Measurements from ENCODE around the gene CCDC169.
"Not testable (repeated sequence)": the region's sequence is repeated elsewhere in the genome, so short reads cannot be mapped to it uniquely, and the experiment has no call there.

Gene CCDC169

DNA sequence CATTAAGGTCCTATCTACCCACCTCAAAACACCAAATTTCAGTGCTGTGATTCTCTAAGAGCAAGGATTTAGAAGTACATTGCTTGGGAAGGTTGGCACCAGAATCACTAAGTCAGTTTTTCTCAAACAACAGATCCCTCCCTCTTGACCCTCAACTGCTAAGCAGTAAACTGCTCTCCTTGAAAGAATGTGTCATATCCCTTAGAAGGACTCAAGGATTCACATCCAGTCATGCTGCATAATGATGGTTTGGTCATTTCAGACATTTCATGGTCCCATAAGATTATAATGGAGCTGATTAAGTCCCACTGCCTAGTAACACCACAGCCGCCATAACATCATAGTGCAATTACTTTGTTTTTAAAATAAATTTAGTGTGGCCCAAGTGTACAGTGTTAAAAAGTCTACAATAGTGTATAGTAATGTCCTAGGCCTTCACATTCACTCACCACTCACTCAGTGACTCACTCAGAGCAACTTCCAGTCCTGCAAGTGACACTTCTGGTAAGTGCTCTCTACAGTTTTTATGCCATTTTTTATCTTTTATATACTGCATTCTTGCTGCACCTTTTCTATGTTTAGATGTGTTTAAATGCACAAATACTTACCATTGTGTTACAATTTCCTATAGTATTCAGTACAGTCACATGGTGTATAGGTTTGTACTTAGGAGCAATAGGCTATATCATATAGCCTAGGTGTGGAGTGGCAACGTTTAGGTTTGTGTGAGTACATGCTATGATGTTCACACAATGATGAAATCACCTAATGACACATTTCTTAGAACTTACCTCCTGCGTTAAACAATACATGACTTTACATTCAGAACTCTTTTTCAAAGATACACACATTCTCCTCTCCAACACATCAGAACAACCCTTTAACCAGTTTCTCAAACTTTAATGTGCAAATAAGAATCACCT, 15.7 kb upstream of the CCDC169 start:
- DNase-seq (ENCODE audit: low spot score) = no peak

DNA sequence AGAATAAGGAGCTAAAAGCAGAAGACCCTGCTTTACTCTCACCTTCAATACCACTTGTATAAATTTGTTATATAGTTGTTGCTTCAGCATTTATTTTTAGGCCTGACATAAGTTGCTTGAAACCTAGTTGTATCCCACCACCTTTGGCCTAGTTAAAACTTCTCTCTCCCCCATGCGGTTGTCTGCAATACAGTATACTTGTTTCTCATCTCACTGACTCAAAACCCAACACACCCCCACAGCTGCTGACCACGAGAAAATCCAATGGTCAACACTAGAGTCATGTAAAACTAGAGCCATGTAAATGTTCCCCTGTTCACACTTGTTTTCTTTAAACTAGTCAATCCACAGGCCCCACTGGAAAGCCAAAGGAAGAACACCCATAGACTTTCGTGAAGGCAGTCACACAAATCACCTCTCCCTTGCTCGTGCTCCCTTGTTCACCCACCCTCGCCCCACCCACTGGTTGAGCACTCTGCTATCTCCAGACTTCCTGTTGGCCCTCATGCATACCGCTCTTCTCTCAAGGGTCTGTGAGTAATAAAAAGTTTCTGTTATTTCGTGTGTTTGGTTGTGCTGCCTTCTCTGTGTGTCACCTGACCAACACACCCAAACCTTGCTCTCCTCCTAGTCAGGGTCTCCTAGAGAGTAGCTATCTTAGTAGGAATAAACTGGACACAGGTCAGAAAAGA, 12.9 kb upstream of the CCDC169 start:
- DNase-seq (ENCODE audit: low spot score) = no peak

DNA sequence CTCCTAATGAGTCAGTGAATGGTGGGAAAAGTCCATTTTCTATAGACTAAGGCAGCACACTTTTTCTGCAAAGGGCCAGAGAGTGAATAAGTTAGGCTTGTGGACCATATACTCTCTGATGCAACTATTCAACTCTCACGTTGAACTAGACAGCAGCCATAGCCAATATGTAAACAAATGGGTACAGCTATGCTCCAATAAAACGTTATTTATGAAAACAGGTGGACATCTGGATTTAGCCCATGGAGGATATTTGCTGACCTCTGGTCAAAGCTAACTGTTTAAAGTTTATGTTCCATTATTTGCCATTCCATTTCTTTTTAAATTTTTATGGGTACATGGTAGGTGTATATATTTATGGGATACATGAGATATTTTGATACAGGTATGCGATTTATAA, 4.7 kb upstream of the CCDC169 start:
- no peak for DNase-seq (ENCODE audit: low spot score)

DNA sequence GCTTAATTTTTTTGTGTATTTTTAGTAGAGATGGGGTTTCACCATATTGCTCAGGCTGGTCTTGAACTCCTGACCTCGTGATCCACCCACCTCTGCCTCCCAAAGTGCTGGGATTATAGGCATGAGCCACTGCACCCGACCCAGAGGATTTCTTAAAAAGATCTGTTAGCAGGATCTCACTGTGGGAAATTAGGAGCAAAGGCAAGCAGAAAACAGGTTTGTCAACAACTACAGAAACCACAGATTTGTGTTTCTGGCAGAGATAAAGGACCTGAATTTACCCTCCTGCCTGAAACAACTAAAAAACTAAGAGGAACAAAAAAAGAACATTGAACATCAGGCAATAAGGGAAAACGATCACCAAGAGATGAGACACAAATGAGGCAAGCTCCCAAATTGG, 1.9 kb upstream of the CCDC169 start:
- DNase-seq (ENCODE audit: low spot score) = not testable (repeated sequence)

DNA sequence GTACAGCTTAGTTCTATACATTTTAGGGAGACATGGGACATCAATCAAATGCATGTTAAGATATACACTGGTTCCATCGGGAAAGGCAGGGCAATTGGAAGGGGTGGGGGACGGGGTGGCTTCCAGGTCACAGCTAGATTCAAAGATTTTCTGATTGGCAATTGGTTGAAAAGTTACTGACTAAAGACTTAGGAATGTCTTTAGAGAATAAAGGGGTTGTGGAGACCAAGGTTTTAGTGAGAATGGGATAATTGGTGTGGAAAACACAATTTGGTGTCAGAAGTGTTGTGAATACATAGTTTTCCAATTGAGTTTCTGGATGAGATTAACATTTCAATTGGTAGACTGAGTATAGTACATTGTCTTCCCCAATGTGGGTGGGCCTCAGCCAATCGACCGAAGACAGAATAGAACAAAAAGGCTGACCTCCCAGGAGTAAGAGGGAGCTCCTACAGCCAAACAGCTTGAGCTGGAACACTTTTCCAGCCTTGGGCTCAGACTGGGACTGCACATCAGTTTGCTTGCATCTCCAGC, 988 bp upstream of the CCDC169 start:
- DNase-seq (ENCODE audit: low spot score) = no peak

DNA sequence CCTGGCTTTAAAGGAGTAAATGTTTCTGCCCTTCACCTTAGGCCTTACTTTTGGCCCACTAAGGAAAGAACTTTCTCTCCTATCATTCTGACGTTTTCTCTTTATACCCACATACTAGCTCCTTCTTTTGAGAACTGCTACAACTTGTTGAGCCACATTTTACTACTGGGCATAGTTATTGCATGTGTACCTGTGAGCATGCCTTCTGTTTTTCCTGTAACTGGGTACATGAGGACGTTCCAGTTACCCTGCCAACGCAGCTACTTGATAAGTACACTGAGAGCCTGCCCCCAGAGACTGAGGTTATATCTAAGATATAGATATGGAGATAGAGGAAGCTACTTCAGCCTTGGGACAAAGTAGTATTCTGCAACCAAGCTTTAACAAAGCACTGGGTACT, 3.5 kb downstream of the CCDC169 start:
- DNase-seq (ENCODE audit: low spot score) = no peak

DNA sequence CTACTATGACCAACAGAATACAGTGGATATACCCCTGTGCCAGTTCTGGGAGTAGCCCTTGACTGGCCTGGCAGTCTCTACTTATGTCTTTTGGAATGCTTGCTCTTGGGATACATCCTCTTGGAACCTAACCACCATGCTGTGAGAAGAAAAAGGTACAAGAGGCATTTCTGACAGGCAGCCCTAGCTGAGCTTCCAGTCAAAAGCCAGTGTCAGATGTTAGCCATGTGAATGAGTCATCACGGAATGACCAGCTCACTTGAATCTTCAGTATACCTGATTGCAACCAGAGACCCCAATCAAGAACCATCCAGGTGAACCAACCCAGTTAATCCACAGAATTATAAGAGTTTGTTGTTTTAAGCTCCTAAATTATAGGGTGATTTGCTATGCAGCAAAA, 4.1 kb downstream of the CCDC169 start:
- DNase-seq (ENCODE audit: low spot score) = no peak

DNA sequence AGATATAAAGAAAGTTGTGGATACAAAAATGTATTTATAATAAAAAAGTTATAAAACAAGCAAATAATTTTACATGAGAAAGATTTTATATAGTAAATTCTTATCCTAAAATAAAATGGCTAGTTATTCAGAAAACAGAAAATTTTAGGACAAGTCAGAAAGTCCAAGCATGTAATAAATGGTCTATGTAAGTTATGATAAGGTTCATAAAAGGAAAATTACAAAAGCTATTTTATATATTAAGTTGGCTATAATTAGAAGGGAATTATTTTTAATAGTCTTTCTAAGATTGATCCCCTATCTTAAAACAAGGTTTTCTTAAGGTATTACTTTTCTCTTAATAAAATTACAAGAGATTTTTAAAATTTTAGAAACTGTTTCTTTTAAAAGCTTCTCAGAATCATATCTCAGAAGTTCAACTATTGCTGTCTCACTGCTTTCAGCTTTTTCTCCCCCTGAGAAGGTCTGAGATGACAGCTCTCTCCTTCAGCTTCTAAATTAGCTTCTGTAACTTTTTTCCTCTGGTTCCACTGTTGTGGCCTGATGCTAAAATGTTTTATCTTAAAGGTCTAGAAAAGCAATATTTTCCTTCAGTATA, 8.7 kb downstream of the CCDC169 start:
- no peak for DNase-seq (ENCODE audit: low spot score)

DNA sequence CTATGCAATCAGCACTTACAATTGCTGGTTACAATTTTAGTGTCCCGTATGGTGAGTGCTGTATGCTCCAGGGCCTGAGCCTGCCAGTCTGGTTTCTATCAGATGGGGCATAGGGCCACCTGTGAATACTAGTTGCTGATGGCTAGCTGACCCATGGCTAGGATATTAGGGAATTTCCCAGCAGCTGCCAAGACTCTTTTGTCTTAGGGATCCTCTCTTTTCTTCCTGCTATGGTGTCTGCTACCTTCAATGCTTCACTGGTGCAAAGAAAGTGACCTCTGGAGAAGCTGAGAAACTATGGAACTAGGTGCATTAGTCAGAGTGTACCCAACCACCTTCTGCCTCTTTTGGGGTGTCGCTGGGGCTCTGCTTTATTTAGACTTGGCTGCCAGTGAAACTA, 11.6 kb downstream of the CCDC169 start:
- DNase-seq (ENCODE audit: low spot score) = no peak

DNA sequence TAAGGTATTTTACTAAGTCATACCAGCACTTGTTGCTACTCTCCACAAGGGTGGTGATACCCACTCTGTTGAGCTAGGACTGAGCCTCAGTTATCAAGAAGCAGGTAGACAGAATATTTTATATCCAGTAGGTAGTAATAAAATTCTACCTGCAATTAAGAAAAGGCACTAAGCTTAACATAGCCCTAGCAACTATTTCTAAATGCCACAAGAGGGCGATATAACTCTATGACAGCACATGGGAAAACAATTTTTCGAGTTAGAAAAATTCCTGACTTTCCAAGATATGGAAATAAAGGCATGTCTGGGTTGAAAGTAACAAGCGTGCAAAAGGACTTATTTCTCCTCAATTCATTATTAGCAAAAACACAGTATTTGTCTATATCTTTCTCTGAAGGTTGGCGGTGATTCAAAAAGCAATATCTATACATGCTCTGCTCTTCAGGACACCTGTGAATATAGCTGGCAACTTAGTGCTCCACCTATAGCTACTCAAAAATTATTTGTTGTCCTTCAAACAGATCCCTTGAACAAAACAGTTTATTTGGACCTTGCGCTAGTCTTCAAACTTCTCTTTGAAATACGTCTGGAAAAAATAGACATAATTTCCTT, 14.7 kb downstream of the CCDC169 start:
- DNase-seq (ENCODE audit: low spot score) = no peak

DNA sequence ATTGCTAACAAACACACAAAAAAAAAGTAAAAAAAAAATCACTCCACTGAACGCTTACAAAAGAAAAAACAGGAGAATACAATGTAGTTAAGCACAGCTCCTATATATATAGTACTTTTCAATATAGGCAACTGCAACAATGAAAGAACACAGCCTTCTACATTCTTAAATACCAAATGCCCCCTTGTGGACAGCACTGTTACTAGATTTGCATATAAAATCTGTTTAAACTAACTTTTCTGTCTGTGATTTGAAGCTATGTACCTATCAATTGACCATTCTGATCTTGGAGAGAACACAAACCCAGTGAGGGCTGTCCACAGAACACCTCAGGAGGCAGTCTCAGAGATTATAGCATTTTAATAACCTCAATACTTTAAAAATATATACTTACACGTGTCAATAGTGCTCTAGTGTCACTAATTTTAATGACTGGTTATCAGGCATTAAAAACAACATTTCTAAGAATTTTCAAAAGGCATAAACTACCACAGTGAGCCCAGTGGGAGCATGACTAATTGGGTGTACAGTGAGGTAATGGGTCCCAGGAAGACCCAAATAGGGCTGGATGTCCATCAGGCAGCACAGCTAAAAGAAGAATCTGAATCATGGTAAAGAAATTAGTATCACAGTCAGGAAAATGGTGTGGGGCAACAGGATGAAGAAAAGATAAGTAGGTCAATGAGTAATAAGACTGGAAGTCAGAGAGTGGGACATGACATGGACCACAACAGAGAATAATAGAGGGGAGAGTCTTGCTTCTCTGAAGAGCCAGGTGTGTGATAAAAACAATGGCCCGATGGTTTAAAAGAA, 22.2 kb downstream of the CCDC169 start:
- no peak for DNase-seq (ENCODE audit: low spot score)

DNA sequence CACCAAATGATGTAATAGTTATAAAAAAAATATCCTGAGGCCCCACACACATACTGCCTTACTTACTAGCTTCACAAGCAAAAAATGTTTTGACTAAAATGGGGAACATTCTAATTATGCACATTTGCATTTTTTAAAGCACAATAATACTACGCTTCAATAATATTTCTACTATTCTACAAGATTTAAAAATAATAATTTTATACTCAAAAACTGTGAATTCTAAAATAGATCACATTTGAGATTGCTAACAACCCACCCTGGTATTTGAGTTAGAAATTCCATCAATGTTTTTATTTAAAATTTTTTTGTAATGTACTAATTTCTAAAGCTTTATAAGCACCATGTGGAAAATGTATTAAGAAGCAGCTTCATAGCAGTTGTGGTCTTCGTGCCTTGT, 24.2 kb downstream of the CCDC169 start:
- no peak for DNase-seq (ENCODE audit: low spot score)

DNA sequence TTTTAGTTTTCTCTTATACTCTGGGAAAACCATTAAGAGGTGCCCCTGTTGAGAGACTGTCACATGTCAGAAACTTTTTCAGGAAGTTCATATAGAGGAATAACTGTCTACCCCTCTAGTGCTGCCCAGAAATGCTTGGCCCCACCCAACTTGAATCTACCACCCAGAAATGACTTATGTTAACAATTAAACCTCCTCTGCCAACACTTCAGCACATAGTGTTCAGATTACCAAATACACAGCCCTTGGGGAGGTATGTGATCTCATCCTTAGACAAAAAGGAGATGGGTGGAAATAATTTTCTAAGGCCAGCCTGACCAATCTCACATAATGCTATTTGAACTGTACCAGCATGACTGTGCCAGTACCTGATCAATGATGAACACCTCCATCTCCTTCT, 35.6 kb downstream of the CCDC169 start:
- no peak for DNase-seq (ENCODE audit: low spot score)

DNA sequence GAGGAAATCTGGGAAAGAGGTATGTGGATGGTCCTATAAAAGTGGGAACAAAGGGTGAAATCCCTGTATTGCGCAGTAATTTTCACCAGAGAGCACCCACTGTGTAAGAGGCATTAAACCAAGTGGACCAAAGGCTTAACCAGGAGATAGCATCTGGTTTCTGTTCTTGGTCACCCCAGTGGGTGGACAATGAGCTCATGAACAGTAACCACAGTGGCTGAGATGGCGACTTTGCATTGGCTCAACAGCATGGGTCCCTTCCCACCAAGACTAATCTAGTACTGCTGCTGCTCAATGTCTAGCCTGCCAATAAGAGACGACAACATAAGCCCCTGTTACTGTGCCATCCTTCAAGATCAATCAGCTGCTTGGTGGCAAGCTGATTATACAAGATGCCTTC, 36.6 kb downstream of the CCDC169 start:
- no peak for DNase-seq (ENCODE audit: low spot score)

DNA sequence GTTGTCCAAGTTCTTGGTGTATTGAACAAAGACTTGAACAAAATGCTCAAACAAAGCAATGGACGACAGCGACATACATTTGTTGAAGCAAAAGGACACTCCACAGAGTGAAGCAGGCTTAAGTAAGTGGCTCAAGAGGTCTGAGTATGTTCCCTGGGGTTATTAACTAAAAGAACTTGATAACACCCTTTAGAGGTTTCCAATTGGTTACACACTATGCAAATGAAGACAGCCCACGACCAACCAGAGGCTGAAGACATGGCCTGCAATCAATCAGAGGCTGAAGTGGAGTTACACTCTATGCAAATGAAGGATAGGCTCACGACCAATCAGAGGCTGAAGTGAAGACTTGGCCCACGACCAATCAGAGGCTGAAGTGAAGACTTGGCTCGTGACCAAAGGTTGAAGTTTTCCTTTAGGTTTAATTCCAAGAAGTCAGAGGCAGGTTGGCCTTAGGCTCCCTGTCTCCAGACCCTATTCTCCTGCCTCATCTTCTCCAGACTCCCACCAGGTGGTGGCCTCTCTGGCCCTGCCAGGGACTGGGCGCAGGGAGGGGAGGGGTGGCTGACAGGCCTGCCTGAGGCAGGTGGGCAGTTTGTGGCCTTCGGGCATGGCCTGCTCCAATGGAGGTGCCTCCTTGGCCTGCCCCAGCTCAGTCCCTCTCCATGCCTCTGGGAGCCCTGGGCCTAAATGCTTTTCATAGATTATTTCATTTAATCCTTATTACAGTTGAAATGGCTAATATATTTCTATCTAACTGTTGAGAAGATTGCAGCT, 38.1 kb downstream of the CCDC169 start:
- no peak for DNase-seq (ENCODE audit: low spot score)

DNA sequence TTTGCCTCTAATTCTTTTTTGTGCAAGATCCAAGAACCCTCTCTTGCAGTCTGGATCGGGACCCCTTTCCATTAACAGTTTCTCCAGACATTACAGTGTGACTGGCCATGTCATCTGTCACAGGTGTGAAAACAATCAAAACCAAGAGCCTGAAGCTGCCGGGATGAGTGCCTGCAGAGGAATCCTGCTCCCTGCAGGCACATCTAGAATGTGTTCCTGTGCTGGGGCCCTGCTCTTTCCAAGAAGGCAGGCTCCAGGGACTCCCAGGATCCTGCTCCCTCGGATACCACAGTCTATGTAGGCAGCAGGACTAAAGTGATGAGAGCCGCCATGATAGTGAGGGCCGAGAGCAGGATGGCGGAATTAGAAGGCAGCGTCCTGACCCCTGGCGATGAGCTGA, 38.8 kb downstream of the CCDC169 start:
- no peak for DNase-seq (ENCODE audit: low spot score)

DNA sequence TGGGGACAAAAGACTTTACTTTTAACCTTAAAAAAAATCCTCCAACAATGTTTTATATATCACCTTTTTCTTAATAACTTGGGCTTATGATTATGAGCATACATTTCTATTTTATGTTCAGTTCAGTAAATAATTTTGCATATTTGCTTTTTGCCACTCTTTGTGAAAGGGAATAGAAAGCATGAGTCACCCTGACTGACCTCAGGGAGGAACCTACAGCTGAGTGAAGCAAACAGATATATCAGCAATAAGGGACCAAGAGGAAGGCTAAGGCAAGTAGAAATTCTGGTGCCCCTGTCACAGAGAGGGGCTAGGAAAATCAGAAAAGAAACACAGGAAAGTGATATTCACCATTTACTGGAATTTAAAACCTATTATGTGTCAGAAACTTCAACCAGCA, 46.1 kb downstream of the CCDC169 start:
- no peak for DNase-seq (ENCODE audit: low spot score)

DNA sequence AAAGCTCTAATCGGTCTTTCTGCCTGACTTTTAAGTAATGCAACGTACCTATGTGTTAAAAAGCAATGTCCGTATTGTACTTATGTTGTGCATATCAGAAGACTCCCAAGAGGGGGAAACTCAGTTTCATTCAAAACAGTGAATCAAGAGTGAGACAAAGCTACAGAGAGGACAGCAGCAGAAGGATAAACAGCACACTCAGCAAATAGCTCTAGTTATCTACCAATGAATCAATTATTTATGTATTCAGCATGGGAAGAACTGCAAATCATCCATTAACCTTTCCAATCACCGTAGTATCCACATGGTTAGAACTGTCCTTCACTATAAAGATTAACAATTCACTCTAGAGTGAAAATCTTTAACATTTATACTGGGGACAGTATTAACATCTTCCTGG, 46.6 kb downstream of the CCDC169 start:
- DNase-seq (ENCODE audit: low spot score) = no peak

DNA sequence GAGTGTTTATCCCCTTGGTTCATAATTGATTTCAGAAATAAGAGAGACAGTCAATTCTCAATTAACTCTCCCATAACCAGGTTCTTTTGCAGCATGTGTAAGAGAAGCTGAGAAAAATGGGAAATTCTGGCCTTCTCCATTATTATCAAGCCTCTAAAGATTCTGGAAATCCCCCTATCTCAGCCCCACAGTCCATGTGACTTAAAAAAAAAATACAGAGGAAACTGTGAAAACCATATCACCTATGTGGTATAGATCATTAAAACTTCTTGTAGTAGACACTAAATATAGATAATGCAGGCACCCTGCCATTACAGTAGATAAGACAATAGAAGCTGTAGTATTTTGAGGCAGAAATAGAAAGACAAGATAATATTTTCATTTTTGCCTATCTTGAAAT, 48.9 kb downstream of the CCDC169 start:
- no peak for DNase-seq (ENCODE audit: low spot score)

DNA sequence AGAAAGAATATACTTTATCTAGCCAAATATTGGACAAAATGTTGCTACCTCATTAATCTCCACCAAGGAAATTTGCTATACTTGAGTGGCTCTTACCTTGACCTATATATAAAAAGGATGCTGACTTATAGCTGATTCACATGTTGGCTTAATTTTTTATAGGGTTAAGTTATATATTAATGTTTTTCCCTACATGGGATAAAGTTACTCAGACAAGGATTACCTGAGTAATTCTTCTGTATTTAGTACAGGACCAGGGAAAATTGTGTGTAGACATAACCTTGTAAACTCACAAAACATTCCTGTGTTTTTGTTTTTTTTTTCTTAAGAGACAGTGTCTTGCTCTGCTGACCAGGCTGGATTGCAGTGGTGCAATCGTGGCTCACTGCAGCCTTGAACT, 52.6 kb downstream of the CCDC169 start:
- DNase-seq (ENCODE audit: low spot score) = no peak

DNA sequence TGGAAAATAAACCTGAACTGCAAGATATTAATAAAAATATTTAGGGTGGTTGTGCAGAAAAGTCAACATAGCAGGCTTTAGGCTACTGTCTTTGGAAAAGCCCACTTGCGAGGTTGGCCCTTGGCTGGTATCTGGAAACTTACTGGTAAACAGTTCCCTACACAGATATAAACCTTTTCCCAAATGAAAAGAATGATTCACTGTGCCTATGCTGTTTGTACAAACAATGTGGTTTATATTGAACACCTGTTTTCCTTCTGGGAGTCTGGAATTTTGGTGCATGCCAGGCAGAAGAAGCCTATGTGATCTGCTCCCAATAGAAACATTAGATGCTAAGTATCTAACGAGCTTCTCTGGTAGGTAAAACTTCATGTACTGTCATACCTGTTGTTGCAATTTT, 53.5 kb downstream of the CCDC169 start:
- no peak for DNase-seq (ENCODE audit: low spot score)

Data from germinal center (tissue), 1 donor.